H9 (cell line): ENCODE data around the gene INAFM1. TPM values are rescaled to one million over a fixed set of nuclear protein-coding genes. Genes with fewer than 3 reads are reported as not detected.

Experiments used
- DNase-seq: peaks from one replicate; pipeline ENCODE4 v3.0.0-alpha.2; 2017
- H2AFZ ChIP-seq: one replicate; pipeline ENCODE4 v1.6.1; 2013; ENCODE audit warnings: mild to moderate bottlenecking, low read length, control low read depth, moderate library complexity
- H2AK5ac ChIP-seq: 2 replicates; pipeline ENCODE4 v1.6.1; 2013; ENCODE audit warnings: low read length, control low read depth, mixed read lengths; ENCODE audit not compliant: insufficient read length
- H2BK120ac ChIP-seq: one replicate; pipeline ENCODE4 v1.6.1; 2013; ENCODE audit warnings: low read depth, mild to moderate bottlenecking, low read length, control low read depth, inconsistent platforms; ENCODE audit not compliant: poor library complexity, severe bottlenecking
- H2BK12ac ChIP-seq: 2 replicates; pipeline ENCODE4 v1.6.1; 2013; ENCODE audit warnings: low read length, control low read depth, mixed read lengths, low read depth; ENCODE audit not compliant: insufficient read length
- H2BK15ac ChIP-seq: 2 replicates; pipeline ENCODE4 v1.6.1; 2013; ENCODE audit warnings: low read depth, low read length, control low read depth
- H2BK20ac ChIP-seq: one replicate; pipeline ENCODE4 v1.6.1; 2013; ENCODE audit warnings: low read depth, mild to moderate bottlenecking, low read length, control low read depth, inconsistent platforms; ENCODE audit not compliant: poor library complexity, severe bottlenecking
- H2BK5ac ChIP-seq: 2 replicates; pipeline ENCODE4 v1.6.1; 2013; ENCODE audit warnings: low read length, control low read depth, mixed read lengths; ENCODE audit not compliant: insufficient read length
- H3K14ac ChIP-seq: 2 replicates; pipeline ENCODE4 v1.6.1; 2013; ENCODE audit warnings: low read length, control low read depth; ENCODE audit not compliant: insufficient read depth
- H3K18ac ChIP-seq: 2 replicates; pipeline ENCODE4 v1.6.1; 2013; ENCODE audit warnings: low read depth, mild to moderate bottlenecking, mixed read lengths, low read length, control low read depth; ENCODE audit not compliant: insufficient read length
- H3K23ac ChIP-seq: 2 replicates; pipeline ENCODE4 v1.6.1; 2013; ENCODE audit warnings: low read length, control low read depth, mixed read lengths, low read depth; ENCODE audit not compliant: insufficient read length
- H3K23me2 ChIP-seq: 2 replicates; pipeline ENCODE4 v1.6.1; 2013; ENCODE audit warnings: low read depth, mild to moderate bottlenecking, mixed read lengths, low read length, control low read depth; ENCODE audit not compliant: insufficient read length, poor library complexity, severe bottlenecking
- H3K27ac ChIP-seq: 2 replicates; pipeline ENCODE4 v1.5.1; 2013; ENCODE audit warnings: low read length, control low read depth, mixed read lengths, low read depth; ENCODE audit not compliant: insufficient read length
- H3K27me3 ChIP-seq: 2 replicates; pipeline ENCODE4 v1.6.1; 2013; ENCODE audit warnings: low read length, control low read depth, inconsistent platforms; ENCODE audit not compliant: insufficient read depth
- H3K4ac ChIP-seq: 2 replicates; pipeline ENCODE4 v1.6.1; 2013; ENCODE audit warnings: low read depth, mild to moderate bottlenecking, control low read depth, inconsistent platforms, low read length, moderate library complexity
- H3K4me1 ChIP-seq: 2 replicates; pipeline ENCODE4 v1.6.1; 2013; ENCODE audit warnings: low read length, control low read depth, inconsistent platforms; ENCODE audit not compliant: insufficient read depth
- H3K4me2 ChIP-seq: 2 replicates; pipeline ENCODE4 v1.6.1; 2013; ENCODE audit warnings: low read length, control low read depth, mixed read lengths; ENCODE audit not compliant: insufficient read length, insufficient read depth
- H3K56ac ChIP-seq: 2 replicates; pipeline ENCODE4 v1.6.1; 2013; ENCODE audit warnings: low read depth, mild to moderate bottlenecking, mixed read lengths, low read length, control low read depth; ENCODE audit not compliant: insufficient read length
- H3K79me1 ChIP-seq: 2 replicates; pipeline ENCODE4 v1.6.1; 2013; ENCODE audit warnings: low read depth, mild to moderate bottlenecking, moderate library complexity, low read length, control low read depth, inconsistent platforms; ENCODE audit not compliant: insufficient read depth, poor library complexity, severe bottlenecking
- H3K79me2 ChIP-seq: 2 replicates; pipeline ENCODE4 v1.6.1; 2013; ENCODE audit warnings: low read length, control low read depth, inconsistent platforms; ENCODE audit not compliant: insufficient read depth
- H3K9ac ChIP-seq: 2 replicates; pipeline ENCODE4 v1.6.1; 2013; ENCODE audit warnings: low read length, control low read depth, mixed read lengths; ENCODE audit not compliant: insufficient read length; ENCODE audit errors: extremely low read depth
- H3K9me3 ChIP-seq: one replicate; pipeline ENCODE4 v1.6.1; 2013; ENCODE audit warnings: low read depth, low read length, inconsistent platforms; ENCODE audit not compliant: control insufficient read depth
- H3T11ph ChIP-seq: one replicate; pipeline ENCODE4 v1.6.1; 2013; ENCODE audit warnings: mild to moderate bottlenecking, low read length, control low read depth, inconsistent platforms
- H4K20me1 ChIP-seq: one replicate; pipeline ENCODE4 v1.6.1; 2013; ENCODE audit not compliant: control insufficient read depth, insufficient read length, insufficient read depth
- H4K5ac ChIP-seq: 2 replicates; pipeline ENCODE4 v1.6.1; 2013; ENCODE audit warnings: low read depth, mild to moderate bottlenecking, mixed read lengths, low read length, control low read depth; ENCODE audit not compliant: insufficient read length
- H4K8ac ChIP-seq: replicated peaks from 2 replicates; pipeline ENCODE4 v1.6.1; 2013; ENCODE audit warnings: low read length, control low read depth, mixed read lengths, low read depth; ENCODE audit not compliant: insufficient read length
- H4K91ac ChIP-seq: 2 replicates; pipeline ENCODE4 v1.6.1; 2013; ENCODE audit warnings: low read depth, mild to moderate bottlenecking, moderate library complexity, mixed read lengths, low read length, control low read depth; ENCODE audit not compliant: insufficient read length
- H3K27ac Mint-ChIP-seq, 3 experiments: 2 replicates in 2 of 3; 3 replicates in 1 of 3; pipeline ENCODE4 v1.8.0; 2020 to 2021; ENCODE audit warnings: mixed read lengths in 3 of 3, mild to moderate bottlenecking in 1 of 3, moderate library complexity in 1 of 3
- H3K27me3 Mint-ChIP-seq: 2 replicates; pipeline ENCODE4 v1.8.0; 2021; ENCODE audit warnings: low read depth, mild to moderate bottlenecking, moderate library complexity, mixed read lengths
- H3K36me3 Mint-ChIP-seq, 3 experiments: 2 replicates in 2 of 3; 3 replicates in 1 of 3; pipeline ENCODE4 v1.8.0; 2020 to 2021; ENCODE audit warnings: low read depth in 3 of 3, mixed read lengths in 3 of 3; ENCODE audit not compliant: insufficient read depth in 1 of 3
- H3K4me1 Mint-ChIP-seq, 2 experiments: 2 replicates each; pipeline ENCODE4 v1.8.0; 2020; ENCODE audit warnings: mixed read lengths in 2 of 2
- H3K4me3 Mint-ChIP-seq, 2 experiments: 2 replicates in 1 of 2; 3 replicates in 1 of 2; pipeline ENCODE4 v1.8.0; 2020 to 2021; ENCODE audit warnings: mild to moderate bottlenecking in 2 of 2, mixed read lengths in 2 of 2, moderate library complexity in 1 of 2
- H3K9me3 Mint-ChIP-seq, 2 experiments: 2 replicates in 1 of 2; 3 replicates in 1 of 2; pipeline ENCODE4 v1.8.0; 2020; ENCODE audit warnings: mild to moderate bottlenecking in 2 of 2, mixed read lengths in 2 of 2, moderate library complexity in 1 of 2
- CTCF ChIP-seq: fragments of 200-600 bp; sonication (generic); conservative IDR thresholded peaks from 3 replicates; pipeline ENCODE4 v1.8.0; 2021; ENCODE audit warnings: antibody characterized with exemption, mild to moderate bottlenecking
- WGBS: extraction: QIAGEN DNeasy Blood & Tissue Kit; methylation state at CpG from one replicate; pipeline ENCODE4 v1.1.7; 2013; ENCODE audit warnings: missing lambda C conversion rate, low lambda C conversion rate, mixed read lengths; ENCODE audit not compliant: insufficient read length; ENCODE audit errors: extremely low coverage; 5-methylcytosine and 5-hydroxymethylcytosine counted together
- total RNA-seq: library from RNA; stranded (reverse); gene quantifications from 2 replicates; pipeline ENCODE4 v1.2.1, GENCODE V29; 2021

INAFM1 gene
- total RNA-seq, 1 experiment from 2014 or later: 8.5 TPM

GRCh38 chr19:47305309-47305751, 30.6 kb downstream of the INAFM1 start:
- H3K27ac Mint-ChIP-seq: no peak overlapping the region
- no peak overlapping the region for H2BK12ac ChIP-seq
- no peak overlapping the region for H4K91ac ChIP-seq
- H3K4me2 ChIP-seq: no peak overlapping the region
- no peak overlapping the region for H3K56ac ChIP-seq
- H3T11ph ChIP-seq: no peak overlapping the region
- H4K5ac ChIP-seq: no peak overlapping the region
- H2AFZ ChIP-seq: no peak overlapping the region
- no peak overlapping the region for H2BK5ac ChIP-seq
- no peaks in the 10 kb centered on the region for H3K23me2 ChIP-seq
- TF ChIP-seq CTCF: peak; percentile 97
- H3K79me1 ChIP-seq: no peaks in the 10 kb centered on the region
- peak; percentile 78 for DNase-seq
- no peak overlapping the region for H3K4ac ChIP-seq
- no peaks in the 10 kb centered on the region for H3K9me3 ChIP-seq
- H3K27ac ChIP-seq: no peak overlapping the region
- no peak overlapping the region for H4K8ac ChIP-seq
- no peak overlapping the region for H2BK120ac ChIP-seq
- no peak overlapping the region for H2BK20ac ChIP-seq
- H3K27me3 Mint-ChIP-seq: peaks cover 8% of the 10 kb centered on the region
- peaks cover 0 to 2% of the 10 kb centered on the region in 2 experiments; a peak in 2 of 5 replicates for H3K9me3 Mint-ChIP-seq
- no peaks in the 10 kb centered on the region for H3K36me3 Mint-ChIP-seq
- no peak overlapping the region for H2BK15ac ChIP-seq
- H3K27me3 ChIP-seq: no peaks in the 10 kb centered on the region
- peaks cover 7% of the 10 kb centered on the region in 2 experiments for H3K4me1 Mint-ChIP-seq
- H3K23ac ChIP-seq: no peak overlapping the region
- H3K4me3 Mint-ChIP-seq: no peak overlapping the region
- H3K14ac ChIP-seq: no peak overlapping the region
- no CpG with 5 or more reads among the region's 14 CpGs for WGBS
- no peaks in the 10 kb centered on the region for H3K4me1 ChIP-seq
- H2AK5ac ChIP-seq: no peak overlapping the region
- H3K79me2 ChIP-seq: no peaks in the 10 kb centered on the region
- H3K9ac ChIP-seq: no peak overlapping the region
- H3K18ac ChIP-seq: no peak overlapping the region
- no peaks in the 10 kb centered on the region for H4K20me1 ChIP-seq
